H9 (cell line): ENCODE measurements around the gene DUSP10. TPM values are rescaled to one million over a fixed set of nuclear protein-coding genes. Genes with fewer than 3 reads are reported as not detected.

Experiments used
- DNase-seq: peaks from one replicate; pipeline ENCODE4 v3.0.0-alpha.2; 2017
- H2AFZ ChIP-seq: one replicate; pipeline ENCODE4 v1.6.1; 2013; ENCODE audit warnings: mild to moderate bottlenecking, low read length, control low read depth, moderate library complexity
- H2AK5ac ChIP-seq: 2 replicates; pipeline ENCODE4 v1.6.1; 2013; ENCODE audit warnings: low read length, control low read depth, mixed read lengths; ENCODE audit not compliant: insufficient read length
- H2BK120ac ChIP-seq: one replicate; pipeline ENCODE4 v1.6.1; 2013; ENCODE audit warnings: low read depth, mild to moderate bottlenecking, low read length, control low read depth, inconsistent platforms; ENCODE audit not compliant: poor library complexity, severe bottlenecking
- H2BK12ac ChIP-seq: 2 replicates; pipeline ENCODE4 v1.6.1; 2013; ENCODE audit warnings: low read length, control low read depth, mixed read lengths, low read depth; ENCODE audit not compliant: insufficient read length
- H2BK15ac ChIP-seq: 2 replicates; pipeline ENCODE4 v1.6.1; 2013; ENCODE audit warnings: low read depth, low read length, control low read depth
- H2BK20ac ChIP-seq: one replicate; pipeline ENCODE4 v1.6.1; 2013; ENCODE audit warnings: low read depth, mild to moderate bottlenecking, low read length, control low read depth, inconsistent platforms; ENCODE audit not compliant: poor library complexity, severe bottlenecking
- H2BK5ac ChIP-seq: 2 replicates; pipeline ENCODE4 v1.6.1; 2013; ENCODE audit warnings: low read length, control low read depth, mixed read lengths; ENCODE audit not compliant: insufficient read length
- H3K14ac ChIP-seq: 2 replicates; pipeline ENCODE4 v1.6.1; 2013; ENCODE audit warnings: low read length, control low read depth; ENCODE audit not compliant: insufficient read depth
- H3K18ac ChIP-seq: 2 replicates; pipeline ENCODE4 v1.6.1; 2013; ENCODE audit warnings: low read depth, mild to moderate bottlenecking, mixed read lengths, low read length, control low read depth; ENCODE audit not compliant: insufficient read length
- H3K23ac ChIP-seq: 2 replicates; pipeline ENCODE4 v1.6.1; 2013; ENCODE audit warnings: low read length, control low read depth, mixed read lengths, low read depth; ENCODE audit not compliant: insufficient read length
- H3K23me2 ChIP-seq: 2 replicates; pipeline ENCODE4 v1.6.1; 2013; ENCODE audit warnings: low read depth, mild to moderate bottlenecking, mixed read lengths, low read length, control low read depth; ENCODE audit not compliant: insufficient read length, poor library complexity, severe bottlenecking
- H3K27ac ChIP-seq: 2 replicates; pipeline ENCODE4 v1.5.1; 2013; ENCODE audit warnings: low read length, control low read depth, mixed read lengths, low read depth; ENCODE audit not compliant: insufficient read length
- H3K27me3 ChIP-seq: 2 replicates; pipeline ENCODE4 v1.6.1; 2013; ENCODE audit warnings: low read length, control low read depth, inconsistent platforms; ENCODE audit not compliant: insufficient read depth
- H3K4ac ChIP-seq: 2 replicates; pipeline ENCODE4 v1.6.1; 2013; ENCODE audit warnings: low read depth, mild to moderate bottlenecking, control low read depth, inconsistent platforms, low read length, moderate library complexity
- H3K4me1 ChIP-seq: 2 replicates; pipeline ENCODE4 v1.6.1; 2013; ENCODE audit warnings: low read length, control low read depth, inconsistent platforms; ENCODE audit not compliant: insufficient read depth
- H3K4me2 ChIP-seq: 2 replicates; pipeline ENCODE4 v1.6.1; 2013; ENCODE audit warnings: low read length, control low read depth, mixed read lengths; ENCODE audit not compliant: insufficient read length, insufficient read depth
- H3K56ac ChIP-seq: 2 replicates; pipeline ENCODE4 v1.6.1; 2013; ENCODE audit warnings: low read depth, mild to moderate bottlenecking, mixed read lengths, low read length, control low read depth; ENCODE audit not compliant: insufficient read length
- H3K79me1 ChIP-seq: 2 replicates; pipeline ENCODE4 v1.6.1; 2013; ENCODE audit warnings: low read depth, mild to moderate bottlenecking, moderate library complexity, low read length, control low read depth, inconsistent platforms; ENCODE audit not compliant: insufficient read depth, poor library complexity, severe bottlenecking
- H3K79me2 ChIP-seq: 2 replicates; pipeline ENCODE4 v1.6.1; 2013; ENCODE audit warnings: low read length, control low read depth, inconsistent platforms; ENCODE audit not compliant: insufficient read depth
- H3K9ac ChIP-seq: 2 replicates; pipeline ENCODE4 v1.6.1; 2013; ENCODE audit warnings: low read length, control low read depth, mixed read lengths; ENCODE audit not compliant: insufficient read length; ENCODE audit errors: extremely low read depth
- H3K9me3 ChIP-seq: one replicate; pipeline ENCODE4 v1.6.1; 2013; ENCODE audit warnings: low read depth, low read length, inconsistent platforms; ENCODE audit not compliant: control insufficient read depth
- H3T11ph ChIP-seq: one replicate; pipeline ENCODE4 v1.6.1; 2013; ENCODE audit warnings: mild to moderate bottlenecking, low read length, control low read depth, inconsistent platforms
- H4K20me1 ChIP-seq: one replicate; pipeline ENCODE4 v1.6.1; 2013; ENCODE audit not compliant: control insufficient read depth, insufficient read length, insufficient read depth
- H4K5ac ChIP-seq: 2 replicates; pipeline ENCODE4 v1.6.1; 2013; ENCODE audit warnings: low read depth, mild to moderate bottlenecking, mixed read lengths, low read length, control low read depth; ENCODE audit not compliant: insufficient read length
- H4K8ac ChIP-seq: replicated peaks from 2 replicates; pipeline ENCODE4 v1.6.1; 2013; ENCODE audit warnings: low read length, control low read depth, mixed read lengths, low read depth; ENCODE audit not compliant: insufficient read length
- H4K91ac ChIP-seq: 2 replicates; pipeline ENCODE4 v1.6.1; 2013; ENCODE audit warnings: low read depth, mild to moderate bottlenecking, moderate library complexity, mixed read lengths, low read length, control low read depth; ENCODE audit not compliant: insufficient read length
- H3K27ac Mint-ChIP-seq, 3 experiments: 2 replicates in 2 of 3; 3 replicates in 1 of 3; pipeline ENCODE4 v1.8.0; 2020 to 2021; ENCODE audit warnings: mixed read lengths in 3 of 3, mild to moderate bottlenecking in 1 of 3, moderate library complexity in 1 of 3
- H3K27me3 Mint-ChIP-seq: 2 replicates; pipeline ENCODE4 v1.8.0; 2021; ENCODE audit warnings: low read depth, mild to moderate bottlenecking, moderate library complexity, mixed read lengths
- H3K36me3 Mint-ChIP-seq, 3 experiments: 2 replicates in 2 of 3; 3 replicates in 1 of 3; pipeline ENCODE4 v1.8.0; 2020 to 2021; ENCODE audit warnings: low read depth in 3 of 3, mixed read lengths in 3 of 3; ENCODE audit not compliant: insufficient read depth in 1 of 3
- H3K4me1 Mint-ChIP-seq, 2 experiments: 2 replicates each; pipeline ENCODE4 v1.8.0; 2020; ENCODE audit warnings: mixed read lengths in 2 of 2
- H3K4me3 Mint-ChIP-seq, 2 experiments: 2 replicates in 1 of 2; 3 replicates in 1 of 2; pipeline ENCODE4 v1.8.0; 2020 to 2021; ENCODE audit warnings: mild to moderate bottlenecking in 2 of 2, mixed read lengths in 2 of 2, moderate library complexity in 1 of 2
- H3K9me3 Mint-ChIP-seq, 2 experiments: 2 replicates in 1 of 2; 3 replicates in 1 of 2; pipeline ENCODE4 v1.8.0; 2020; ENCODE audit warnings: mild to moderate bottlenecking in 2 of 2, mixed read lengths in 2 of 2, moderate library complexity in 1 of 2
- total RNA-seq: library from RNA; stranded (reverse); gene quantifications from 2 replicates; pipeline ENCODE4 v1.2.1, GENCODE V29; 2021
- TF ChIP-seq, protein P1 (sequence below): fragments of 200-600 bp; sonication (generic); conservative IDR thresholded peaks from 3 replicates; pipeline ENCODE4 v1.8.0; 2021; ENCODE audit warnings: antibody characterized with exemption, mild to moderate bottlenecking

DUSP10 gene
- total RNA-seq, 1 experiment from 2014 or later: 2.0 TPM

DNA sequence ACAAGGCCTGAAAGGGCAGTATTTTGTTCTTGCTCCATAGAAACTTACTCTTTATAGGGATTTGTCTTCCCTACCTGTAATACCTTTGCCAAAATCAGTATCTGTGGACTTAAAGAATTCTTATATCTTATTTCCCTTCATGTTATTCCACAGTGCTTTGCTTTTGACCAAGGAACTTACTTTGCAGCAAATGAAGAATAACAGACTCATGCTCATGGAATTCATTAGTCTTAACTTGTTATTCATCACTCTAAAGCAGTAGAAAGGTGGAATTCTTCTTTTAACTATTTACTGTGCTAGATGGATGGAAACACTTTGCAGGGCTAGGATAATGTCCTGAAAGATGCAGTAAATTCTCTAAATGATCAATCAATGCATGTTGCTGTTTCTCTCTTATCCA, 45.9 kb downstream of the DUSP10 start:
- no peaks in the 10 kb centered on the region for H3K27me3 Mint-ChIP-seq
- Histone ChIP-seq H2BK12ac (no peak overlapping the region), H3K9ac (no peak overlapping the region), H3K79me2 (no peaks in the 10 kb centered on the region), H3K9me3 (no peaks in the 10 kb centered on the region), H2AK5ac (no peak overlapping the region), H2BK15ac (no peak overlapping the region), H2BK20ac (no peak overlapping the region), H3T11ph (no peak overlapping the region), H4K8ac (no peak overlapping the region), H3K4ac (no peak overlapping the region), H3K4me1 (no peaks in the 10 kb centered on the region), H2AFZ (no peak overlapping the region), H4K91ac (no peak overlapping the region), H3K18ac (no peak overlapping the region), H3K14ac (no peak overlapping the region), H3K56ac (no peak overlapping the region), H3K23ac (no peak overlapping the region), H2BK5ac (no peak overlapping the region), H3K27ac (no peak overlapping the region), H2BK120ac (no peak overlapping the region), H3K4me2 (no peak overlapping the region), H3K79me1 (no peaks in the 10 kb centered on the region), H4K5ac (no peak overlapping the region), H3K27me3 (no peaks in the 10 kb centered on the region), H4K20me1 (no peaks in the 10 kb centered on the region), H3K23me2 (no peaks in the 10 kb centered on the region)
- no peak for DNase-seq
- H3K9me3 Mint-ChIP-seq: peaks cover 0 to 3% of the 10 kb centered on the region in 2 experiments; a peak in 2 of 5 replicates
- H3K4me1 Mint-ChIP-seq: 0 out of 4 replicates have a peak, but pooled peaks cover 0 to 3% of the 10 kb centered on the region in 2 experiments
- H3K36me3 Mint-ChIP-seq: no peaks in the 10 kb centered on the region; a peak in 1 of 7 replicates
- H3K4me3 Mint-ChIP-seq: no peak overlapping the region
- TF ChIP-seq, protein P1, sequence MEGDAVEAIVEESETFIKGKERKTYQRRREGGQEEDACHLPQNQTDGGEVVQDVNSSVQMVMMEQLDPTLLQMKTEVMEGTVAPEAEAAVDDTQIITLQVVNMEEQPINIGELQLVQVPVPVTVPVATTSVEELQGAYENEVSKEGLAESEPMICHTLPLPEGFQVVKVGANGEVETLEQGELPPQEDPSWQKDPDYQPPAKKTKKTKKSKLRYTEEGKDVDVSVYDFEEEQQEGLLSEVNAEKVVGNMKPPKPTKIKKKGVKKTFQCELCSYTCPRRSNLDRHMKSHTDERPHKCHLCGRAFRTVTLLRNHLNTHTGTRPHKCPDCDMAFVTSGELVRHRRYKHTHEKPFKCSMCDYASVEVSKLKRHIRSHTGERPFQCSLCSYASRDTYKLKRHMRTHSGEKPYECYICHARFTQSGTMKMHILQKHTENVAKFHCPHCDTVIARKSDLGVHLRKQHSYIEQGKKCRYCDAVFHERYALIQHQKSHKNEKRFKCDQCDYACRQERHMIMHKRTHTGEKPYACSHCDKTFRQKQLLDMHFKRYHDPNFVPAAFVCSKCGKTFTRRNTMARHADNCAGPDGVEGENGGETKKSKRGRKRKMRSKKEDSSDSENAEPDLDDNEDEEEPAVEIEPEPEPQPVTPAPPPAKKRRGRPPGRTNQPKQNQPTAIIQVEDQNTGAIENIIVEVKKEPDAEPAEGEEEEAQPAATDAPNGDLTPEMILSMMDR: no peak
- H3K27ac Mint-ChIP-seq: no peak overlapping the region
